ENCODE results near the gene HTR3A.

Gene HTR3A

GRCh38 chr11:113986351-113987140 lies 11.6 kb downstream of the HTR3A start:
- Histone ChIP-seq H3K9me2 (replicated peaks; ENCODE audit: insufficient read depth, low read length) (no peaks in the 10 kb centered on the region), H3K4me2 (ENCODE audit: low read depth, low read length) (no peak overlapping the region), H3F3A (ENCODE audit: insufficient read depth, low read length) (no peaks in the 10 kb centered on the region), H2AFZ (ENCODE audit: low read length) (no peak overlapping the region), H3K4me1 (ENCODE audit: low read length) (no peaks in the 10 kb centered on the region), H3K36me3 (replicated peaks; ENCODE audit: insufficient read depth, low read length) (no peaks in the 10 kb centered on the region), H3K27me3 (replicated peaks; ENCODE audit: insufficient read depth, low read length) (peaks cover 9% of the 10 kb centered on the region; the same call in 1 of the 2 replicates), H3K9ac (ENCODE audit: low read length) (no peak overlapping the region), H3K9me3 (replicated peaks; ENCODE audit: insufficient read depth, low read length) (no peaks in the 10 kb centered on the region), H3K79me2 (ENCODE audit: low read length) (no peaks in the 10 kb centered on the region), H3K27ac (ENCODE audit: low read length) (no peak overlapping the region), H4K20me1 (ENCODE audit: insufficient read depth, low read length) (no peaks in the 10 kb centered on the region), H3K4me3 (ENCODE audit: low read length) (no peak overlapping the region)
- TF ChIP-seq CTCF (IDR thresholded peaks at IDR 0.05; ENCODE audit: low read length) (no peak), EZH2phosphoT487 (IDR thresholded peaks at IDR 0.05; ENCODE audit: low read length) (no peak), EZH2 (optimal IDR thresholded peaks at IDR 0.05; ENCODE audit: low read depth, low read length) (no peak)
- no peak for DNase-seq

- no peak for DNase-seq
- Histone ChIP-seq H3K9me3 (replicated peaks; ENCODE audit: insufficient read depth, low read length) (no peaks in the 10 kb centered on the region), H2AFZ (ENCODE audit: low read length) (no peak overlapping the region), H3F3A (ENCODE audit: insufficient read depth, low read length) (no peaks in the 10 kb centered on the region), H4K20me1 (ENCODE audit: insufficient read depth, low read length) (no peaks in the 10 kb centered on the region), H3K4me2 (ENCODE audit: low read depth, low read length) (no peak overlapping the region), H3K27me3 (replicated peaks; ENCODE audit: insufficient read depth, low read length) (no peaks in the 10 kb centered on the region), H3K9me2 (replicated peaks; ENCODE audit: insufficient read depth, low read length) (no peaks in the 10 kb centered on the region), H3K79me2 (ENCODE audit: low read length) (no peaks in the 10 kb centered on the region), H3K36me3 (replicated peaks; ENCODE audit: insufficient read depth, low read length) (no peaks in the 10 kb centered on the region), H3K27ac (ENCODE audit: low read length) (no peak overlapping the region), H3K4me1 (ENCODE audit: low read length) (no peaks in the 10 kb centered on the region), H3K4me3 (ENCODE audit: low read length) (no peak overlapping the region), H3K9ac (ENCODE audit: low read length) (no peak overlapping the region)
- TF ChIP-seq EZH2 (optimal IDR thresholded peaks at IDR 0.05; ENCODE audit: low read depth, low read length) (no peak), EZH2phosphoT487 (IDR thresholded peaks at IDR 0.05; ENCODE audit: low read length) (no peak), CTCF (IDR thresholded peaks at IDR 0.05; ENCODE audit: low read length) (no peak)
These were observed 14.5 kb downstream of the HTR3A start for GRCh38 chr11:113989381-113989780.

DNA sequence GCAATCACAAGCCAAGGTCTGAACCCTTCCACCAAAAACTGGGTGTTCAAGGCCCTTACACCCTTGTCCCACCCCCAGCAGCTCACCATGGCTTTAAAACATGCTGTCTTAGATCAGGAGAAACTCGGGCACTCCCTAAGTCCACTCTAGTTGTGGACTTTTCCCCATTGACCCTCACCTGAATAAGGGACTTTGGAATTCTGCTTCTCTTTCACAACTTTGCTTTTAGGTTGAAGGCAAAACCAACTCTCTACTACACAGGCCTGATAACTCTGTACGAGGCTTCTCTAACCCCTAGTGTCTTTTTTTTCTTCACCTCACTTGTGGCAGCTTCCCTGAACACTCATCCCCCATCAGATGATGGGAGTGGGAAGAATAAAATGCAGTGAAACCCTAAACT lies 15.0 kb downstream of the HTR3A start:
- DNase-seq, result no peak
- H3K9me3 ChIP-seq (replicated peaks; ENCODE audit: insufficient read depth, low read length), result no peaks in the 10 kb centered on the region
- no peaks in the 10 kb centered on the region for H3K9me2 ChIP-seq (replicated peaks; ENCODE audit: insufficient read depth, low read length)
- no peaks in the 10 kb centered on the region for H3K79me2 ChIP-seq (ENCODE audit: low read length)
- no peaks in the 10 kb centered on the region for H3K4me1 ChIP-seq (ENCODE audit: low read length)
- H2AFZ ChIP-seq (ENCODE audit: low read length), result no peak overlapping the region
- no peak overlapping the region for H3K4me3 ChIP-seq (ENCODE audit: low read length)
- no peak overlapping the region for H3K4me2 ChIP-seq (ENCODE audit: low read depth, low read length)
- H3K27me3 ChIP-seq (replicated peaks; ENCODE audit: insufficient read depth, low read length), result no peaks in the 10 kb centered on the region
- no peak overlapping the region for H3K9ac ChIP-seq (ENCODE audit: low read length)
- H4K20me1 ChIP-seq (ENCODE audit: insufficient read depth, low read length), result no peaks in the 10 kb centered on the region
- H3K36me3 ChIP-seq (replicated peaks; ENCODE audit: insufficient read depth, low read length), result no peaks in the 10 kb centered on the region
- no peak for TF ChIP-seq EZH2 (optimal IDR thresholded peaks at IDR 0.05; ENCODE audit: low read depth, low read length)
- TF ChIP-seq EZH2phosphoT487 (IDR thresholded peaks at IDR 0.05; ENCODE audit: low read length), result no peak
- TF ChIP-seq CTCF (IDR thresholded peaks at IDR 0.05; ENCODE audit: low read length), result no peak
- no peak overlapping the region for H3K27ac ChIP-seq (ENCODE audit: low read length)
- H3F3A ChIP-seq (ENCODE audit: insufficient read depth, low read length), result no peaks in the 10 kb centered on the region

All from MM.1S (cell line).